Trophoblast cell (in vitro differentiated cells and primary cell): ENCODE results near the gene KCNJ11.

Experiments used
- DNase-seq, 2 donors: peaks; one replicate each; pipeline ENCODE4 v3.0.0-alpha.2; 2016
- H2AFZ ChIP-seq: 2 replicates; pipeline ENCODE4 v1.6.1; 2013; ENCODE audit warnings: low read length, moderate library complexity, mild to moderate bottlenecking; ENCODE audit not compliant: insufficient read depth, poor library complexity
- H2AK5ac ChIP-seq: 2 replicates; pipeline ENCODE4 v1.6.1; 2013; ENCODE audit warnings: mild to moderate bottlenecking, low read length
- H2BK120ac ChIP-seq: 2 replicates; pipeline ENCODE4 v1.6.1; 2013; ENCODE audit warnings: low read length, mild to moderate bottlenecking, moderate library complexity; ENCODE audit not compliant: insufficient read depth, poor library complexity
- H2BK12ac ChIP-seq: 2 replicates; pipeline ENCODE4 v1.6.1; 2013; ENCODE audit warnings: mild to moderate bottlenecking, low read length, moderate library complexity
- H2BK5ac ChIP-seq: 2 replicates; pipeline ENCODE4 v1.6.1; 2013; ENCODE audit warnings: low read length, low read depth, moderate library complexity, mild to moderate bottlenecking; ENCODE audit not compliant: poor library complexity
- H3K14ac ChIP-seq: 2 replicates; pipeline ENCODE4 v1.6.1; 2013; ENCODE audit warnings: mild to moderate bottlenecking, low read length
- H3K18ac ChIP-seq: 2 replicates; pipeline ENCODE4 v1.6.1; 2013; ENCODE audit warnings: mild to moderate bottlenecking, low read length
- H3K23ac ChIP-seq: 2 replicates; pipeline ENCODE4 v1.6.1; 2013; ENCODE audit warnings: low read length
- H3K27ac ChIP-seq: 2 replicates; pipeline ENCODE4 v1.5.1; 2013; ENCODE audit warnings: low read depth, mild to moderate bottlenecking, inconsistent platforms, low read length, moderate library complexity
- H3K27me3 ChIP-seq: 2 replicates; pipeline ENCODE4 v1.6.1; 2013; ENCODE audit warnings: inconsistent platforms, mild to moderate bottlenecking, low read length, moderate library complexity; ENCODE audit not compliant: insufficient read depth
- H3K36me3 ChIP-seq, 2 experiments: 1 replicate in 1 of 2; 2 replicates in 1 of 2; pipeline ENCODE4 v1.6.1; 2013; ENCODE audit warnings: low read length in 2 of 2, mild to moderate bottlenecking in 2 of 2, moderate library complexity in 1 of 2; ENCODE audit not compliant: insufficient read depth in 2 of 2, control insufficient read depth in 1 of 2
- H3K4ac ChIP-seq: 2 replicates; pipeline ENCODE4 v1.6.1; 2013; ENCODE audit warnings: low read depth, mild to moderate bottlenecking, low read length, moderate library complexity
- H3K4me1 ChIP-seq, 2 experiments: 1 replicate in 1 of 2; 2 replicates in 1 of 2; pipeline ENCODE4 v1.6.1; 2013; ENCODE audit warnings: low read length in 2 of 2, mild to moderate bottlenecking in 2 of 2, moderate library complexity in 1 of 2; ENCODE audit not compliant: insufficient read depth in 2 of 2, control insufficient read depth in 1 of 2
- H3K4me2 ChIP-seq: 2 replicates; pipeline ENCODE4 v1.6.1; 2013; ENCODE audit warnings: inconsistent platforms, mild to moderate bottlenecking, low read length, moderate library complexity
- H3K4me3 ChIP-seq: 2 replicates; pipeline ENCODE4 v1.5.1; 2013; ENCODE audit warnings: mild to moderate bottlenecking, low read depth, low read length, inconsistent platforms
- H3K79me1 ChIP-seq: one replicate; pipeline ENCODE4 v1.6.1; 2013; ENCODE audit warnings: low read length
- H3K79me2 ChIP-seq: 2 replicates; pipeline ENCODE4 v1.6.1; 2013; ENCODE audit warnings: low read length, mild to moderate bottlenecking; ENCODE audit not compliant: control insufficient read depth, insufficient read depth, poor library complexity
- H3K9ac ChIP-seq: 2 replicates; pipeline ENCODE4 v1.6.1; 2013; ENCODE audit warnings: mild to moderate bottlenecking, low read length
- H3K9me3 ChIP-seq: 2 replicates; pipeline ENCODE4 v1.6.1; 2013; ENCODE audit warnings: low read depth, mild to moderate bottlenecking, control low read depth, inconsistent platforms, low read length; ENCODE audit not compliant: insufficient read depth
- H4K12ac ChIP-seq: 2 replicates; pipeline ENCODE4 v1.6.1; 2013; ENCODE audit warnings: low read depth, mild to moderate bottlenecking, low read length, moderate library complexity
- H4K8ac ChIP-seq: 2 replicates; pipeline ENCODE4 v1.6.1; 2013; ENCODE audit warnings: low read depth, mild to moderate bottlenecking, low read length, moderate library complexity
- H4K91ac ChIP-seq: one replicate; pipeline ENCODE4 v1.6.1; 2013; ENCODE audit warnings: low read depth, mild to moderate bottlenecking, low read length, moderate library complexity
- WGBS: extraction: QIAGEN DNeasy Blood & Tissue Kit; methylation state at CpG from one replicate; pipeline ENCODE4 v1.1.7; 2013; ENCODE audit warnings: missing lambda C conversion rate; ENCODE audit not compliant: insufficient read length, insufficient coverage; ENCODE audit errors: extremely low coverage; 5-methylcytosine and 5-hydroxymethylcytosine counted together

KCNJ11 gene

DNA sequence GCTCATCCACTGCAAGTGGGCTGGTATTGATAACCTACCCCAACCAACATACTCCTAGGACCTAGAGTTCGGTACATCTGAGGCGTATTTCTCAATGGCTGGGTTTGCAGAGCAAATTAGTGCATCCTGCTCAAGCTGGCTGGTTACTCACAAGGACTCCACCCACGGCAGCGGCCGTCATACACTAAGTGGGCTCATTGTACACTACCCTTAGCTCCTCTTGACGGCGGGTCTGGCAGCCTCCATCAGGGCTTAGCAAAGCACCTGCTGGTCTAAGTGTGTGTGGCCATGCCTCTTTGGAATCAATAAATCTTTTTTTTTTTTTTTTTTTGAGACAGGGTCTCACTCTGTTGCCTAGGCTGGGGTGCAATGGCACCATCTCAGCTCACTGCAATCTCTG, 20.2 kb upstream of the KCNJ11 start:
- no CpG with 5 or more reads among the region's 7 CpGs for WGBS
- no peak overlapping the region for H4K12ac ChIP-seq

DNA sequence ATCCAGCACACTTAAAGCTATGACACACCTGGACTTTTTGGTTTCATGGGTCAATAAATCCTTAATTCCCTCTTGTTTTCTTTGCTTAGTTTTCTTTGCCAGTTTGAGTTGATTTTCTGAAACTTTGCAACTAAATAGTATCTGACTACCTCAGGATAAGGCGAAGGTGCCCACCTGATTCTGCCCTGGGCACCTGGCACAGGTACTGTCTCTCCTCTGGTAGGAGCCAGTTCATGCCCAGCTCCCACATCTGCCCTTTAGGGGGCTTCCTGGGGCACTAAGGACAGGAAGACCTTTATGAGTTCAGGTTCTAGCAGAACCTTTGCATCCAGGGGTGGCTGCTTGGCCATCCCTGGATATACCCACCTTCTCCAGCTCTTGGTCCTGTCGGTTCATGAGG, 19.6 kb upstream of the KCNJ11 start:
- Histone ChIP-seq H3K4me2 (no peak overlapping the region), H4K91ac (no peak overlapping the region), H3K18ac (no peak overlapping the region), H2AK5ac (no peak overlapping the region), H2BK5ac (no peak overlapping the region), H3K27ac (no peak overlapping the region), H3K23ac (no peak overlapping the region), H2BK12ac (no peak overlapping the region), H3K27me3 (no peaks in the 10 kb centered on the region), H3K36me3 (no peaks in the 10 kb centered on the region), H4K8ac (no peak overlapping the region), H3K9ac (no peak overlapping the region), H2BK120ac (no peak overlapping the region), H4K12ac (no peak overlapping the region), H3K14ac (no peak overlapping the region), H2AFZ (no peak overlapping the region), H3K79me1 (no peaks in the 10 kb centered on the region), H3K4me1 (no peaks in the 10 kb centered on the region), H3K9me3 (no peaks in the 10 kb centered on the region), H3K79me2 (no peaks in the 10 kb centered on the region), H3K4me3 (no peak overlapping the region), H3K4ac (no peak overlapping the region)
- no peak for DNase-seq
- WGBS = no CpG with 5 or more reads among the region's 2 CpGs

More for the DNA sequence above, 20.2 kb upstream of the KCNJ11 start:
- Histone ChIP-seq H3K18ac (no peak overlapping the region), H3K9me3 (no peaks in the 10 kb centered on the region), H4K91ac (no peak overlapping the region), H3K27me3 (no peaks in the 10 kb centered on the region), H3K27ac (no peak overlapping the region), H2BK12ac (no peak overlapping the region), H3K4ac (no peak overlapping the region), H3K79me2 (no peaks in the 10 kb centered on the region), H3K4me1 (no peaks in the 10 kb centered on the region), H3K79me1 (no peaks in the 10 kb centered on the region), H3K4me2 (no peak overlapping the region), H3K9ac (no peak overlapping the region), H3K23ac (no peak overlapping the region), H3K14ac (no peak overlapping the region), H2AK5ac (no peak overlapping the region), H2BK120ac (no peak overlapping the region), H2BK5ac (no peak overlapping the region), H3K4me3 (no peak overlapping the region), H4K8ac (no peak overlapping the region), H3K36me3 (no peaks in the 10 kb centered on the region), H2AFZ (no peak overlapping the region)
- no peak for DNase-seq

GRCh38 chr11:17407575-17407974, 19.1 kb upstream of the KCNJ11 start:
- Histone ChIP-seq H3K4ac (no peak overlapping the region), H3K4me2 (no peak overlapping the region), H3K4me1 (no peaks in the 10 kb centered on the region), H3K27me3 (no peaks in the 10 kb centered on the region), H3K9me3 (no peaks in the 10 kb centered on the region), H2BK120ac (no peak overlapping the region), H3K9ac (no peak overlapping the region), H2AK5ac (no peak overlapping the region), H2BK12ac (no peak overlapping the region), H3K14ac (no peak overlapping the region), H4K8ac (no peak overlapping the region), H2BK5ac (no peak overlapping the region), H3K18ac (no peak overlapping the region), H2AFZ (no peak overlapping the region), H3K79me2 (no peaks in the 10 kb centered on the region), H4K12ac (no peak overlapping the region), H3K36me3 (no peaks in the 10 kb centered on the region), H3K27ac (no peak overlapping the region), H3K4me3 (no peak overlapping the region), H3K23ac (no peak overlapping the region), H4K91ac (no peak overlapping the region), H3K79me1 (no peaks in the 10 kb centered on the region)
- no CpG with 5 or more reads among the region's 2 CpGs for WGBS
- no peak for DNase-seq

GRCh38 chr11:17406818-17407149, 18.3 kb upstream of the KCNJ11 start:
- H3K9ac ChIP-seq = no peak overlapping the region
- no CpG with 5 or more reads among the region's 13 CpGs for WGBS
- no peak overlapping the region for H3K4ac ChIP-seq
- H3K79me1 ChIP-seq = no peaks in the 10 kb centered on the region
- no peak overlapping the region for H3K4me2 ChIP-seq
- no peak overlapping the region for H4K91ac ChIP-seq
- no peak overlapping the region for H3K27ac ChIP-seq
- H3K27me3 ChIP-seq = no peaks in the 10 kb centered on the region
- no peak overlapping the region for H3K18ac ChIP-seq
- H3K9me3 ChIP-seq = no peaks in the 10 kb centered on the region
- H4K12ac ChIP-seq = no peak overlapping the region
- no peak overlapping the region for H2BK5ac ChIP-seq
- no peak for DNase-seq
- no peak overlapping the region for H2AFZ ChIP-seq
- H3K36me3 ChIP-seq = no peaks in the 10 kb centered on the region
- no peak overlapping the region for H2BK12ac ChIP-seq
- H2AK5ac ChIP-seq = no peak overlapping the region
- H3K4me3 ChIP-seq = no peak overlapping the region
- no peaks in the 10 kb centered on the region for H3K4me1 ChIP-seq
- no peaks in the 10 kb centered on the region for H3K79me2 ChIP-seq
- no peak overlapping the region for H2BK120ac ChIP-seq
- no peak overlapping the region for H4K8ac ChIP-seq
- H3K14ac ChIP-seq = no peak overlapping the region
- no peak overlapping the region for H3K23ac ChIP-seq
